Activated CD8-positive, alpha-beta memory T cell treated with anti-CD3 and anti-CD28 coated beads, Interleukin-2, amount 50 U/mL, for 48 hours (primary cell): ENCODE measurements around the gene DOCK8.

ENCODE experiments used
- DNase-seq: peaks from one replicate; pipeline ENCODE4 v3.0.0-alpha.2; 2020

The DOCK8 gene

GRCh38 chr9:270657-271237, 56.1 kb downstream of the DOCK8 start:
- DNase-seq, result no peak

- peak; percentile 65 for DNase-seq
Observed at GRCh38 chr9:272251-273213, 57.9 kb downstream of the DOCK8 start.

- no peak for DNase-seq
Observed at GRCh38 chr9:274406-274805, 59.7 kb downstream of the DOCK8 start.

- DNase-seq, result no peak
Observed at GRCh38 chr9:277601-278295, 63.1 kb downstream of the DOCK8 start.

GRCh38 chr9:278651-279050, 64.0 kb downstream of the DOCK8 start:
- no peak for DNase-seq

GRCh38 chr9:279674-280073, 65.0 kb downstream of the DOCK8 start:
- no peak for DNase-seq

GRCh38 chr9:281741-282645, 67.3 kb downstream of the DOCK8 start:
- DNase-seq, result no peak

GRCh38 chr9:286071-286740, 71.5 kb downstream of the DOCK8 start:
- no peak for DNase-seq

GRCh38 chr9:289121-289520, 74.5 kb downstream of the DOCK8 start:
- DNase-seq, result no peak

GRCh38 chr9:292915-293314, 78.2 kb downstream of the DOCK8 start:
- DNase-seq, result no peak

- no peak for DNase-seq
Observed at GRCh38 chr9:295576-295975, 80.9 kb downstream of the DOCK8 start.

GRCh38 chr9:296411-296810, 81.7 kb downstream of the DOCK8 start:
- no peak for DNase-seq

GRCh38 chr9:297104-297972, 82.7 kb downstream of the DOCK8 start:
- no peak for DNase-seq

GRCh38 chr9:303502-303901, 88.8 kb downstream of the DOCK8 start:
- no peak for DNase-seq

GRCh38 chr9:304106-304505, 89.4 kb downstream of the DOCK8 start:
- DNase-seq, result no peak

GRCh38 chr9:304519-305185, 90.0 kb downstream of the DOCK8 start:
- DNase-seq, result no peak

- no peak for DNase-seq
Observed at GRCh38 chr9:306907-307306, 92.2 kb downstream of the DOCK8 start.

- no peak for DNase-seq
Observed at GRCh38 chr9:311841-312240, 97.2 kb downstream of the DOCK8 start.

- no peak for DNase-seq
Observed at GRCh38 chr9:312596-313320, 98.1 kb downstream of the DOCK8 start.
